HG03432 (cell line): ENCODE data around the gene CRB1.
"Not testable (repeated sequence)": the region's sequence is repeated elsewhere in the genome, so short reads cannot be mapped to it uniquely, and the experiment has no call there.

Experiments used
- ATAC-seq: cut with Tn5 transposase; IDR thresholded peaks from one replicate; pipeline ENCODE4 v1.9.1; 2021; ENCODE audit warnings: mild to moderate bottlenecking, moderate library complexity; ENCODE audit not compliant: unreplicated experiment

CRB1 gene

DNA sequence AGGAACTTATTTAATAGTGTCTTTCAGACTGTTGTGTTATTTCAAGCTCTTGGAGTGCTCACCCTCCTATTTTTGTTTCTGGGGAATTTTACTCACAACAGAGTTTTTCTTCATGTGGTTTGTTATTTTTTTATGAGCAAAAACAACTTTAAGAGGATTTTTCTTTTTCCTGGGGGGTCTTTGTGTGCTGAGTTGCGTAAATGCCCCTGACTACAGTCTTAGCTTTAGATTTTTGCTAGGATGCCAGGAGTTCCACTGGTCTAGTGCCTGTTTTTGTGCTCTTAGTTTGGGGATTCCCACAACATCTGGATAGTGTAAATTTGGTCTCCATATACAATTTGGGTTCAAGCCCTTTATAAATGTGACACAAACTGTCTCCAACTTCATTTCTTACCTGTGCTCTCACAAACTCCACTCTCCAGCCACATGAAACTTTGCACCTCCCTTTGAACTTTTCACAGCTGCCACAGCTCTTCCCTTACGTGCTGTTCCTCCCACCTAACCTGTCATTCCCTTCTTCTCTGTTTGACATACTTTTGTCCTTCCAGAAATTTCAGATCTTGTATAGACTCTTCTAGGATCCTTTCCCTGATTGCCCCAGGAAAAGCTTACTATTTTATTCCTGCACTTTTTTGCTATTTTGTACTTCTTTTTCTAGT is 180.2 kb downstream of the CRB1 start:
- ATAC-seq, result no peak

GRCh38 chr1:197451381-197451780 is 183.3 kb downstream of the CRB1 start:
- ATAC-seq, result no peak

GRCh38 chr1:197453376-197454058 is 185.5 kb downstream of the CRB1 start:
- ATAC-seq, result no peak

DNA sequence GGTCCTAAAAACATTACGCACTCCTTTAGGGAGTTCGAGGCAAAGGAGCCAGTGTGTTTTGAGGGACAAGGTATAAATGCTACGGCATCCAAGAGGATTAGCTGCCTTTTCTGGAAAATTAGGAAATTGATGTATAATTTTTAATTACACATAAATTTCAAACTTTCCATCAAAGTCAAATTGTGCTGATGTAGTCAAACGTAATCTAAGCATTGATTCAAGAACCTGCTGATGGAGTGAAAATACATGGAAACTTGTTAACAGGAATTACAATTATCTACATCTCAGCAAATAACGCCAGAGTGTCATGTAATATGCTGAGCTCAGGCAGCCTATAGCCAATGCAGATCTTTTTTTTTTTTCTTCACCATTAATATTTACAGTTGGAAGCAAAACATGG is 194.5 kb downstream of the CRB1 start:
- no peak for ATAC-seq

DNA sequence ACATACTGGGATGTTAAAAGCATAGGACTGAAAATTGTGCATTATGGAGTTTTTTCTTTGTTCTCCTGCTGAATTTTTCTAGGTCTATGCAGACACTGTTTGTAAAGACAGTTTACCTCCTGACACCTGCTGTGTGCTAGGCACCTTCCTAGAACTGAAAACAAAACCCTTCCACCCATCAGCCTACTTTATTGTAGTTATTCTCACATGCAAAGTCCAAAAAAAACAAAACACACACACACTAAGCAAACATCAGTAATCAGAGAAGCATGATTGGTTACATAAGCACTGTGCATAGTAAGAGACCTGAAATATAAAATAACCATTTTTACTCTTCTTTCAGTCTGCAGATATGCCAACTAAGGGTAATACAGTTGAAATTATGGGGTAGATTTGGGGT is 195.1 kb downstream of the CRB1 start:
- ATAC-seq, result no peak

DNA sequence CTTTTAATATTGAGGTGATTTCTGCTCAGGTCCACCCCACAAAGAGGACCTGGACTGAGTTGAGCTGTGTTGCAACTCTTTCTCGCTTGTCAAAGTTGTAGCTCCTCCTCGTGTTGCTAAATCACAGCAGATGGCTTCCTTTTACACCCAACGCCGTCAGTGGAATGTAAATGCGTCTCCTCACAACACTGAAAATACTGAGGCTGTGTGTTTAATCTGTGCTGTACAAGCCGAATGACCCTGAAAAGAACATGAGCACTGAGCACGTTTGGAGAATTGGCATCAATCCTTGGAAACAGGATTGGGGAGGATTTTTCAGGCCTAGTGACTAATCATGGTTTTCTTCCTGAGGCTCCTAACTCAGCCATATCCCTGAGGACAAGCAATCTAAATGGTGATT is 196.0 kb downstream of the CRB1 start:
- ATAC-seq, result no peak

DNA sequence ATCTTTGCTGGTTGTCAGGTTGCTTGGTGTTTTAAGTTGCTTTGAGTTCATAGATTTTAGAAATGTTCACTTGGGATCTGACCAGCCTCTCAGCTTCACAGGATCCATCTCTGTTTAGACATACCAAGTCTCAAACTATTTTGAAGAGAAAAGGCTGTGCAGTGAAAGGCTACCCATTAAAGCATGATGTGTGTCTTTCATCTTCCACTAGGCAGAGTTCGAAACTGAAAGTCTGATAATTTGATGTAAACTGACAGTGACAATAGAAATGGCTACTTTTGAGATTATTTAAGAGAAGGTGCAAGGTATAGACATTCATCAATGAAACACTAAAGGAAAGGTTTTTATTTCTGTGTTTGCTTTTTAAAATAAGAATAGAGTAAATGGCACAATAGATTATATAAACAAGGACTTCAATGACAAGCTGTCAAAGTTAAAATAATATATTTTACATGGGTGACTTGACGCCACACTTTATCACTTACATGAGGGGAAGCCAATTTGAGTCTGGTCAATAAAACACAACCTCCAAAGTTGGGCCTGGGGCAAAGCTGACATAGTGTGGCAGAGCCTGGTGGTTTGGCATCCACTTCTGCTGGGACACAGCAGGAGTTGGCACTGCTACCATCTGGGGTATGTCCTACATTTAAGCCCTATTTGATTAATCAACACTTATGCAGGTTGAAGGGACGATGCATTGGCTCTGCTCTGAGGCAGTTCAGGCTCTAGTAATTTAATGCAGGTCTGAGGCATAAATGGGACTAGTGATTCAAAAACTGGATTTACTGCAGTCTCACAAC is 197.7 kb downstream of the CRB1 start:
- no peak for ATAC-seq

DNA sequence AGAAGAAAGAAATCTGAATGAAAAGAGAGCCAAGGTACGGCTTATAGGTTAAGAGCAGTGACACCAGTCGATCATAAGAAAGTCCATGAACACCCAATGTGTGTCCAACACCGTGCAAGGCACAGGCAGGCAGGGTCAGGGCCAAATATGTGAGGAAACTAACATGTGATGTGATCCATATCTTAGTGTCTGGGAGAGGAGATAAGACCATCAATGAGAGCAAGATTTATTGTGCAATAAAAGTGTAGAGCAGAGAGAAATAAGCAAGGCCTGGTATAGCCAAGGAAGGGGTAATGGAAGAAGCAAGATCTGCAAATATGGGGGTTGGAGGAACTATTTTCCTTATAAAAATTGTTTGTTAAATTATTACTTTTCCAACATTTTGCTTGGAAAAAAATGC is 198.8 kb downstream of the CRB1 start:
- no peak for ATAC-seq

DNA sequence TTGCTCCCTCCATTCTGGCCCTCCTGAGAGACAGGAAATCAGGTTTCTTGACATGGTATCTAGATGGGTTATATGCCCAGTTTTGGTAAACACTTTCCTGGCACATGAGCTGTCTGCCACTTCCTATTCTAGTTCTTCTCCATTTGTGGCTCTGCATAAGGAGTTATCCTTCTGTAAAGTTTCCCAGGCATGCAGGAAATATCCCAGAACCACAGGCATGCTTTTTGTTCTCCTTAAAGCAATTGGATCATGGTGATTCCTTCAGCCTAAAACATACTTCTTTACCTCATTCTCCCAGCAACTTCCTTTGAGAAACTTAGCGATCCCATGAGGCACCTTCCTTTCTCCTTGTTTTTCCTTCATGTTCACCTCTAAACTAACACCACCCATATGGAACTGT is 199.8 kb downstream of the CRB1 start:
- ATAC-seq, result no peak

GRCh38 chr1:197468543-197469175 is 200.6 kb downstream of the CRB1 start:
- no peak for ATAC-seq

GRCh38 chr1:197469620-197470210 is 201.7 kb downstream of the CRB1 start:
- no peak for ATAC-seq

DNA sequence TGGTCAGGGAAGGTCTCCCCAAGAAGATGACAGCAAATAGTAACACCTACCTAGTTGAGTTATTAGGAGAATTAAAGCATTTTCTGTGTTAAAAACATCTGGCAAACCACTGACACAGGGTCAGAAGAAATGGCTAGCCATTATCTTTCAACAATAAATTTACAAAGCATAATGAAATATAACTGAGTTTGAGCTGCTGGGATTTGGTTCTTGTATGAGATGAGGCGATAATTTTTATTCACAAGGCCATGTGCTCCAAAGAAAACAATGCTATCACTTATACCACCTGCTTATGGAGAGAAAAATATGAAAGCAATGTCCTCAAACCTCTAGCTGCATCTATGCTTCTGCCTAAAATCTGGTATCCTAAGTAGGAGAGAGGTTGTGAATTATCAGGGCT is 202.3 kb downstream of the CRB1 start:
- ATAC-seq, result no peak

- no peak for ATAC-seq
Measured at GRCh38 chr1:197471248-197471985, 203.4 kb downstream of the CRB1 start.

- no peak for ATAC-seq
Measured at GRCh38 chr1:197472141-197472540, 204.1 kb downstream of the CRB1 start.

DNA sequence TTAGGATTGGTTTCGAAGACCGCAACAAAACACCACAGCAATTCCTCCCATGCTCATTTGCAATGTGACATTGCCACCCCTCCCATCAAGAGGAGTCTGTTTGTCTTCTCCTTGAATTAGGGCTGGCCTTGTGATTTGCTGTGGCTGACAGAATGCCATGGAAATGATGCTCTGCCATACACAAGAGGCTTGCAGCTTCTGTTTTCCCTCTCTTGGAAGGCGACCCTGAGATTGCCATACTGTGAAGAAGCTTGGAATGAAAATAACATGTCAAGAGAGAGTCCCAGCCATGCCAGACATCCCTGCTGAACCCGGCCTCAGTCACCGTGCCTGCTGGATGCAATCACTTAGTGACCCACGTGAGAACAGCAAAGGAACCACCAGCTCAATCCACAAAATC is 212.4 kb downstream of the CRB1 start:
- ATAC-seq, result no peak

DNA sequence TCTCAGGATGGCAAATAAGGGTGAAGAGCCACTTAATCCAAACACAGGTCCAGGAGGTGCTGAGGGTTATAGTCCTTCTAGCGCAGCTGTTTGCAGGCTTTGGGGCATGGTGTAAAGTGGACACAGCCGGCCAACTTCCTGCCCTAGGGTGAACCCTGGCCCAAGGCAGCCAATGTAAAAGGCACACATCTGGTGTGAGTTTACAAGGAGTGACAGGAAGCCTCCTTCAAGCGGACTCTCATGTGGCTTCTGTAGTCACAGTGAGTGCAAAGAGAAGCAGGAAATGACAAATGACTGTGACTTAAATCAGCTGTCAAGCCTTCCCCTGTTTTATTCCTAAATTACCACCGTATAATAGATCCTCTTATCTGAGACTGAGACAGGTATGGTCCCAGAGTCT is 213.0 kb downstream of the CRB1 start:
- peak; percentile 60 for ATAC-seq

DNA sequence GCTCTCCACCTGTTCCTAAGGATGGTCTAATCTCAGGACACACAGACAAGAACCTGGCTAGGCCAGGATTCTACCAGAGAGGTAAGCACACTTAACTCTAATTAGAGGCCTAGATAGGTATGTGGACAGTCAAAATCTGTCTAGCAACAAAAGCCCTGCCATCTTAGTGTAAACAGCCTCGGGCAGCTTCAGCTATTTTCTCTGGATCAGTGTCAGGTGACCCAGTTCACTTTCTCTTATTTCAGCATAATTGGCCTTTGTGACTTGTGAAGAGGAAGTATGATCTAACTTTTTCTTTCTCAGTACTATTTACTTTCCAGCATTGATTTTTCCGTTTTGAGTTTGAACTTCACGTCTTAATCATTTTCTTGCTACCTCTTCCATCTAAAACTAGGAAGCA is 217.7 kb downstream of the CRB1 start:
- no peak for ATAC-seq

- ATAC-seq, result no peak
Measured at GRCh38 chr1:197486946-197487345, 218.9 kb downstream of the CRB1 start.

- not testable (repeated sequence) for ATAC-seq
Measured at GRCh38 chr1:197491505-197491904, 223.5 kb downstream of the CRB1 start.

DNA sequence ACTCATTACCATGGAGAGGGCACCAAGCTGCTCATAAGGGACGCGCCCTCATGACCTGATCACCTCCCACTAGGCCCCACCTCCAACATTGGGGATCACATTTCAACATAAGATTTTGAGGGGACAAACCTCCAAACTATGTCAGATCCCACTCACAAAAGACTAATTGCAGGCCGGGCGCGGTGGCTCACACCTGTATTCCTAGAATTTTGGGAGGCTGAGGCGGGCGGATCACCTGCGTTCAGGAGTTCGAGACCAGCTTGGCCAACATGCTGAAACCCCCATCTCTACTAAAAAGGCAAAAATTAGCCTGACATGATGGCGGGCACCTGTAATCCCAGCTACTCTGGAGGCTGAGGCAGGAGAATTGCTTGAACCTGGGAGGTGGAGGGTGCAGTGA is 228.7 kb downstream of the CRB1 start:
- ATAC-seq, result no peak
